Measurements from ENCODE around the gene LIFR.

- TF ChIP-seq CTCF (optimal IDR thresholded peaks at IDR 0.05 in 1 of 3, IDR thresholded peaks at IDR 0.05 in 1 of 3, conservative IDR thresholded peaks at IDR 0.05 in 1 of 3; ENCODE audit: extremely low read depth in 1 of 3, insufficient read depth in 2 of 3, low read length in 3 of 3): no peak
- TF ChIP-seq EZH2 (IDR thresholded peaks at IDR 0.05; ENCODE audit: low read length): no peak
Observed at GRCh38 chr5:38546691-38547146, 9.7 kb downstream of the LIFR start.
